GM12878 (cell line): ENCODE measurements around the gene ATP8A1. TPM values are rescaled to one million over a fixed set of nuclear protein-coding genes. Genes with fewer than 3 reads are reported as not detected.

ENCODE experiments used
- ATAC-seq: fragments of 200-7000 bp; cut with Tn5 transposase; 3 replicates; pipeline ENCODE4 v1.9.1; 2020; ENCODE audit warnings: mild to moderate bottlenecking, moderate library complexity
- BruUV-seq: library from RNA; stranded (reverse); fragments of 400-500 nt; replicated peaks from 2 replicates; lab custom pipeline; 2021; lab: Mats Ljungman, UMichigan
- CTCF ChIA-PET: fragments of 300-600 bp; sonication (Branson Sonifier 250); formaldehyde crosslinking; extraction: SDS; loops from one replicate; lab custom pipeline; 2021; ENCODE audit warnings: inconsistent platforms; lab: Yijun Ruan, JAX
- POLR2A ChIA-PET: fragments of 350-600 bp; formaldehyde crosslinking; extraction: SDS; loops from one replicate; lab custom pipeline; 2021; ENCODE audit warnings: inconsistent platforms; lab: Charles Lee
- RAD21 ChIA-PET: fragments of 300-600 bp; sonication (Branson Sonifier 250); formaldehyde crosslinking; loops from one replicate; lab custom pipeline; 2023; ENCODE audit warnings: antibody characterized with exemption; ENCODE audit not compliant: unreplicated experiment; lab: Charles Lee
- SMC1A ChIA-PET: fragments of 300-600 bp; sonication (Branson Sonifier 250); formaldehyde crosslinking; loops from one replicate; lab custom pipeline; 2023; ENCODE audit not compliant: unreplicated experiment, uncharacterized antibody; lab: Charles Lee
- DNase-seq: peaks from one replicate; pipeline ENCODE4 v3.0.0-alpha.2; 2011; ENCODE audit warnings: low read depth, low spot score
- FAIRE-seq: peaks from 3 replicates; lab custom pipeline; 2011; peaks lifted over from hg19 to GRCh38; lab: Jason Lieb, UNC
- H2AFZ ChIP-seq: 2 replicates; pipeline ENCODE4 v1.6.0; 2011; ENCODE audit warnings: low read depth, low read length, control low read depth; ENCODE audit not compliant: control insufficient read depth
- H3K27ac ChIP-seq: 2 replicates; pipeline ENCODE4 v1.5.1; 2011; ENCODE audit warnings: control low read depth; ENCODE audit not compliant: control insufficient read depth, insufficient read depth
- H3K27me3 ChIP-seq, 2 experiments: replicated peaks in 1 of 2; 2 replicates each; pipeline versions ENCODE4 v1.6.0 to v1.6.1; 2011; ENCODE audit warnings: low read length in 1 of 2; ENCODE audit not compliant: control insufficient read depth in 2 of 2, insufficient read depth in 2 of 2
- H3K36me3 ChIP-seq, 2 experiments: 2 replicates each; pipeline ENCODE4 v1.5.1; 2011; ENCODE audit warnings: low read length in 1 of 2; ENCODE audit not compliant: control insufficient read depth in 2 of 2, insufficient read depth in 2 of 2
- H3K4me1 ChIP-seq: 2 replicates; pipeline ENCODE4 v1.6.1; 2011; ENCODE audit warnings: mild to moderate bottlenecking, low read length, moderate library complexity, mixed read lengths; ENCODE audit not compliant: control insufficient read depth, insufficient read depth
- H3K4me2 ChIP-seq: 2 replicates; pipeline ENCODE4 v1.6.0; 2011; ENCODE audit warnings: control low read depth; ENCODE audit not compliant: control insufficient read depth, insufficient read depth
- H3K4me3 ChIP-seq: fragments of 200-600 bp; sonication (generic); 2 replicates; pipeline ENCODE4 v1.5.1; 2016
- H3K79me2 ChIP-seq: 2 replicates; pipeline ENCODE4 v1.6.0; 2011; ENCODE audit warnings: low read length; ENCODE audit not compliant: control insufficient read depth, insufficient read depth
- H3K9ac ChIP-seq: 2 replicates; pipeline ENCODE4 v1.8.0; 2011; ENCODE audit warnings: low read length, control low read depth, mixed read lengths; ENCODE audit not compliant: control insufficient read depth, insufficient read depth
- H3K9me3 ChIP-seq: replicated peaks from 3 replicates; pipeline ENCODE4 v1.5.1; 2011; ENCODE audit warnings: mild to moderate bottlenecking, low read length; ENCODE audit not compliant: control insufficient read depth, insufficient read depth
- H4K20me1 ChIP-seq: 2 replicates; pipeline ENCODE4 v1.6.0; 2011; ENCODE audit not compliant: control insufficient read depth, insufficient read depth
- CHD4 ChIP-seq: fragments of 200-600 bp; sonication (generic); IDR thresholded peaks from 2 replicates; pipeline ENCODE4 v1.6.1; 2016; ENCODE audit warnings: mild to moderate bottlenecking
- DPF2 ChIP-seq: fragments of 450-650 bp; IDR thresholded peaks from 2 replicates; pipeline ENCODE4 v1.6.1; 2017; ENCODE audit warnings: mild to moderate bottlenecking
- E4F1 ChIP-seq: fragments of 450-650 bp; IDR thresholded peaks from 2 replicates; pipeline ENCODE4 v1.6.1; 2018; ENCODE audit warnings: borderline replicate concordance, mild to moderate bottlenecking; ENCODE audit not compliant: partially characterized antibody
- EGR1 ChIP-seq, 2 experiments: IDR thresholded peaks; 1 replicate in 1 of 2; 2 replicates in 1 of 2; pipeline ENCODE4 v1.6.1; 2011 to 2012; ENCODE audit warnings: low read depth in 2 of 2, low read length in 2 of 2, borderline replicate concordance in 1 of 2, mild to moderate bottlenecking in 1 of 2, moderate library complexity in 1 of 2
- FOS ChIP-seq: IDR thresholded peaks from 3 replicates; pipeline ENCODE4 v1.6.1; 2011; ENCODE audit warnings: borderline replicate concordance; ENCODE audit not compliant: insufficient read length; ENCODE audit errors: extremely low read depth
- JUND ChIP-seq: IDR thresholded peaks from 2 replicates; pipeline ENCODE4 v1.6.1; 2012; ENCODE audit warnings: low read depth, mild to moderate bottlenecking, low read length, improper control_type of control experiment, moderate library complexity
- KAT2A ChIP-seq: conservative IDR thresholded peaks from 2 replicates; pipeline ENCODE4 v1.6.1; 2011; ENCODE audit warnings: low read depth, low read length; ENCODE audit not compliant: control insufficient read depth
- MLLT1 ChIP-seq: fragments of 450-650 bp; IDR thresholded peaks from 2 replicates; pipeline ENCODE4 v1.6.1; 2016; ENCODE audit warnings: mild to moderate bottlenecking
- MYB ChIP-seq: fragments of 150-350 bp; IDR thresholded peaks from 2 replicates; pipeline ENCODE4 v1.6.1; 2014; ENCODE audit warnings: mild to moderate bottlenecking, low read depth, low read length, borderline replicate concordance
- NBN ChIP-seq: fragments of 450-650 bp; IDR thresholded peaks from 2 replicates; pipeline ENCODE4 v1.6.1; 2016
- NR2C1 ChIP-seq: fragments of 450-650 bp; IDR thresholded peaks from 2 replicates; pipeline ENCODE4 v1.6.1; 2017; ENCODE audit warnings: antibody characterized with exemption, mild to moderate bottlenecking, moderate library complexity
- RAD21 ChIP-seq: IDR thresholded peaks from 2 replicates; pipeline ENCODE4 v1.6.1; 2011; ENCODE audit warnings: mild to moderate bottlenecking, low read depth, low read length, moderate library complexity; ENCODE audit not compliant: insufficient read depth
- REST ChIP-seq: IDR thresholded peaks from 2 replicates; pipeline ENCODE4 v1.6.1; 2012; ENCODE audit warnings: mild to moderate bottlenecking, low read depth, low read length
- SMC3 ChIP-seq: IDR thresholded peaks from 2 replicates; pipeline ENCODE4 v1.6.1; 2011; ENCODE audit warnings: low read length, improper control_type of control experiment, borderline replicate concordance
- TAF1 ChIP-seq: IDR thresholded peaks from 2 replicates; pipeline ENCODE4 v1.6.1; 2011; ENCODE audit warnings: mild to moderate bottlenecking, low read depth, low read length, borderline replicate concordance
- TBL1XR1 ChIP-seq: IDR thresholded peaks from 2 replicates; pipeline ENCODE4 v1.6.1; 2012; ENCODE audit warnings: low read depth, low read length, improper control_type of control experiment
- TCF7 ChIP-seq: IDR thresholded peaks from 2 replicates; pipeline ENCODE4 v1.6.1; 2014; ENCODE audit warnings: antibody characterized with exemption, borderline replicate concordance
- ZBED1 ChIP-seq: IDR thresholded peaks from 2 replicates; pipeline ENCODE4 v1.6.1; 2016; ENCODE audit warnings: borderline replicate concordance
- WGBS: methylation state at CpG from one replicate; pipeline ENCODE4 v1.1.6; 2016; ENCODE audit warnings: low lambda C conversion rate; ENCODE audit not compliant: insufficient replicate concordance, insufficient coverage; ENCODE audit errors: missing lambda C conversion rate; 5-methylcytosine and 5-hydroxymethylcytosine counted together
- in situ Hi-C: fragments of 300-500 bp; cut with MboI; formaldehyde crosslinking; loops from 9 replicates; pipeline ENCODE4 v1.14.3; 2018; ENCODE audit warnings: mixed read lengths
- intact Hi-C: fragments of 100-400 bp; cut with micrococcal nuclease; formaldehyde crosslinking; loops from one replicate; pipeline ENCODE4 v1.14.2; 2022; ENCODE audit not compliant: unreplicated experiment
- polyA plus RNA-seq, 11 experiments: library from polyadenylated mRNA; depleted of rRNA in 4 of 11; unstranded in 6 of 11; stranded (reverse) in 5 of 11; fragments of >200 nt; fragmentation: Nextera tagmentation in 4 of 11; fragmentation: Illumina TruSeq in 1 of 11; extraction: Ambion mirVana in 4 of 11; extraction: Trizol in 1 of 11; gene quantifications; 1 replicate in 1 of 11; 2 replicates in 10 of 11; pipeline versions ENCODE4 v1.2.1 to v1.2.3, GENCODE V29; 2011 to 2016; ENCODE audit warnings: inconsistent platforms in 2 of 11, missing spikeins in 2 of 11, low read depth in 1 of 11
- total RNA-seq, 4 experiments: library from RNA; depleted of rRNA in 3 of 4; stranded (reverse); fragments of >200 nt in 3 of 4; fragmentation: Illumina TruSeq in 1 of 4; extraction: Trizol in 1 of 4; gene quantifications; 2 replicates each; pipeline versions ENCODE4 v1.2.1 to v1.2.3, GENCODE V29; 2013 to 2021

Gene ATP8A1
- total and polyA plus RNA-seq, 10 of the 15 experiments (the other 5 are each of a cell fraction or from before 2014, with no cell fraction given) = 9.0 to 116 (median 37.3) TPM

GRCh38 chr4:42488114-42488513, 168.8 kb downstream of the ATP8A1 start:
- H3K4me2 ChIP-seq = peak overlapping the region; percentile 95
- peaks cover 32% of the 10 kb centered on the region for H3K4me1 ChIP-seq
- no TSS peak for BruUV-seq
- no peaks in the 10 kb centered on the region for H3K27me3 ChIP-seq
- in situ Hi-C loops = no loop called here
- peak overlapping the region; percentile 92 for H3K27ac ChIP-seq
- CTCF ChIA-PET = interaction anchor here (1.0 kb wide), 1 partner anchor 10 kb away, joined by 3 read pairs; no protein-coding TSS in a partner anchor
- intact Hi-C loops = loop anchor here (2.0 to 5.0 kb wide), 2 partner anchors 27 to 36 kb away; no protein-coding TSS in a partner anchor
- WGBS = 0% methylated on average over 2 of the region's 2 CpGs
- H3K36me3 ChIP-seq = peaks cover 0 to 2% of the 10 kb centered on the region in 2 experiments; a peak in 3 of 4 replicates
- peak; percentile 83 for FAIRE-seq
- SMC1A ChIA-PET = interaction anchor here (0.6 to 5.7 kb wide), 8 partner anchors 8 to 157 kb away, joined by 3 to 42 read pairs (median 9); no protein-coding TSS in a partner anchor
- H4K20me1 ChIP-seq = no peaks in the 10 kb centered on the region
- peak; percentile 70 for DNase-seq
- no peaks in the 10 kb centered on the region for H3K9me3 ChIP-seq
- no peak overlapping the region for H2AFZ ChIP-seq
- peak overlapping the region; percentile 40; the same call in 1 of the 2 replicates for H3K9ac ChIP-seq
- RAD21 ChIA-PET = interaction anchor here (1.0 to 3.8 kb wide), 3 partner anchors 9 to 117 kb away, joined by 3 to 25 read pairs (median 9); no protein-coding TSS in a partner anchor
- H3K79me2 ChIP-seq = no peaks in the 10 kb centered on the region
- ATAC-seq = peak; percentile 85
- peak overlapping the region; percentile 62 for H3K4me3 ChIP-seq
- POLR2A ChIA-PET = interaction anchor here (1.5 to 2.3 kb wide), 2 partner anchors 10 to 11 kb away, joined by 5 to 9 read pairs; no protein-coding TSS in a partner anchor
- TF ChIP-seq SMC3 = no peak
- TF ChIP-seq RAD21 = no peak
- TF ChIP-seq DPF2 = peak; percentile 58; the same call in 1 of the 2 replicates
- TF ChIP-seq JUND = peak; percentile 16; the same call in 1 of the 2 replicates
- no peak for TF ChIP-seq MLLT1
- peak; percentile 81 for TF ChIP-seq TCF7
- TF ChIP-seq TBL1XR1 = no peak
- no peak for TF ChIP-seq NBN
- no peak for TF ChIP-seq FOS
- no peak for TF ChIP-seq CHD4
- no peak for TF ChIP-seq KAT2A
- no peak for TF ChIP-seq TAF1
- TF ChIP-seq E4F1 = no peak
- peak; percentile 27; the same call in 1 of the 2 replicates for TF ChIP-seq ZBED1
- no peak for TF ChIP-seq EGR1 (IDR thresholded peaks at IDR 0.05; ENCODE audit: borderline replicate concordance in 1 of 2, low read depth in 2 of 2, low read length in 2 of 2)
- TF ChIP-seq NR2C1 = no peak
- no peak for TF ChIP-seq MYB
- no peak for TF ChIP-seq REST
